GM19240 (cell line): ENCODE measurements around the gene FHOD3.
"Not testable (repeated sequence)": the region's sequence is repeated elsewhere in the genome, so short reads cannot be mapped to it uniquely, and the experiment has no call there.

Experiments used
- DNase-seq: peaks from one replicate; pipeline ENCODE4 v3.0.0; 2011; ENCODE audit warnings: low spot score; ENCODE audit not compliant: insufficient read length

The FHOD3 gene

DNA sequence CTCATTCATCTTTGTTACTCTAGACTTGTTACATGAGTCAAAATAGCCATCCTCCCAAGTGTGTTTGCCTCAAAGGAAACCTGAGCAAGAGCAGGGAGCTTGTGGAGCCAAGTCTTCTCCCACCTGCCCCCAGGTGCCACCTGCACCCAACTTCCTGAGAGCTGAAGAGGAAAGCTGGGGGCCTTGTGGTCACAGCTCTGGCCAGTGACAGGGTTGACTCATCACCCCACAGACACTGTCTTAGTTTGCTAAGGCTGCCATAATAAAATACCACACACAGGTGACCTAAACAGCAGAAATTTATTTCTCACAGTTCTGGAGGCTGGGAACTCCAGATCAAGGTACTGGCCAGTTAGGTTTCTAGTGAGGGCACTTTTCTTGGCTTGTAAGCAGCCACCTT is 431.7 kb downstream of the FHOD3 start:
- no peak for DNase-seq

GRCh38 chr18:36732264-36732663 is 434.8 kb downstream of the FHOD3 start:
- no peak for DNase-seq

GRCh38 chr18:36733150-36733549 is 435.6 kb downstream of the FHOD3 start:
- DNase-seq, result no peak

GRCh38 chr18:36734596-36734995 is 437.1 kb downstream of the FHOD3 start:
- DNase-seq, result no peak

DNA sequence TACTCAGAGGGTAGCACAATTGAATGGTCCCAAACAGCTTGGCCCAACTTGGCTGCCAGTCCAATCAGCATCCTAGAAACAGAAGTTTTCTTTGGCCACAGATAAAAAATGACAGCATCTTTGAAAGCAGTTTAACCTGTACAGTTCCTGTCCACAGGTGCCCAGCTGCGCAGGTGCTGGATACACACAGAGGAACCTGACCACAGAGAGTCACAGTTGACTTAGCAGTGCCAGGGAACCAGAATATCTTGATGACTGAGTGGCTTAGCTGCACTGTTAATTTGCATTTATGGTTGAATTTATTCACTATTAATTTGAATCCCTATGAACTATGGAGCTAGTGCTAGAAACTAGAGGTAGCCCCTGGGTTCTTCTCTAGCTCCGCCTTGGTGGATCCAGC is 437.6 kb downstream of the FHOD3 start:
- DNase-seq, result no peak

- DNase-seq, result no peak
These were observed 438.6 kb downstream of the FHOD3 start for GRCh38 chr18:36736094-36736493.

DNA sequence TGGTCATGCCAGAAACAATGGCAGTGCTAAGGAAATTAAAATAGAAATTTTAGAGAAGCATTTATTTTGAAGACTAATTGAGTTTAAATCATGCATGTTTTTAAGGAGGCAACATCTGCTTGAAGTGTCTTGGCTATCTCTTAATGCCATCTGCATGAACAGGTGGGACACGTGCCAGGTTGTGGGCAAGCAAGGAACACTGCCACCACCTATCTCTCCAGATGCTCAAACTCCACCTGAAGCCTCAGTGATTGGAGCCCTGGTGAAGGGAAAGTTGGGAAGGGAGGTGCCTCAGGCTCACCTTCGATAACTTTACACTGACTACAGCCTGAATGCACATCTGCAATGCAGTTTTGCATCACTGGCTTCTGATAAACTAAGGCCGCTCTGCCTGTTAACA is 439.8 kb downstream of the FHOD3 start:
- no peak for DNase-seq

- no peak for DNase-seq
These were observed 446.9 kb downstream of the FHOD3 start for GRCh38 chr18:36744261-36744876.

DNA sequence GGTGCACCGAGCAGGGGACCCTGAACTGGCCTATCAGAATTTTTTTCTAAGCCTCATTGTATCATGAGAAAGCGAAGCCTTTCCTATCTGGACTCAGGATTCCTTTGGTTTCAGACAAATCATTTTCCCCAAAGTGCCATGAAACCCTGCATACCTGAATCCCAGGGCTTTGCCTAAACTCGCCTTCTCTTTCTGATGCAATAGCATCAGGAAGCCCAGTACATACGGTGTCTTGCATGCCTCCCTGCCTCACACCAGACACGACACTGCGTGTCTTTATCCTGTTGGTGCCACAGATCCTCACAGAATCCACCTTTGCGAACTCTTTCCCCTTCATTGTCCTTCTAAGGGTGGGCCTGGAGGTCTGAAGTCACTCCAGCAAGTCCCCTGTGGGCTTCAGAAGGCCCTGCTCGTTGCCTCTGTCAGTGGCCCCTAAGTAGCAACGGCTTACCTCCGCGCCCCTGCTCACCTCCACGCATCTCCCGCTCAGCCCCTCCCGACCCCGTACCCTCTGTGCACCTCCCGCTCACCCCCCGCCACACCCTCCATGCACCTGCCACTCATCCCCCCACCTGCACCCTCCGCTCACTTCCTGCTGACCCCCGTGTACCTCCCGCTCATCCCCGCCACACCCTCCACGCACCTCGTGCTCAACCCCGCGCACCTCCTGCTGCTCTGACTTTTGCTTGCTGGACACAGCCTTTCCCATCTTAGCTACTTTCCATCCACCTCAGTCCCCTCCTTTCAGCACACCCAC is 447.9 kb downstream of the FHOD3 start:
- no peak for DNase-seq

GRCh38 chr18:36752929-36753865 is 455.7 kb downstream of the FHOD3 start:
- no peak for DNase-seq

DNA sequence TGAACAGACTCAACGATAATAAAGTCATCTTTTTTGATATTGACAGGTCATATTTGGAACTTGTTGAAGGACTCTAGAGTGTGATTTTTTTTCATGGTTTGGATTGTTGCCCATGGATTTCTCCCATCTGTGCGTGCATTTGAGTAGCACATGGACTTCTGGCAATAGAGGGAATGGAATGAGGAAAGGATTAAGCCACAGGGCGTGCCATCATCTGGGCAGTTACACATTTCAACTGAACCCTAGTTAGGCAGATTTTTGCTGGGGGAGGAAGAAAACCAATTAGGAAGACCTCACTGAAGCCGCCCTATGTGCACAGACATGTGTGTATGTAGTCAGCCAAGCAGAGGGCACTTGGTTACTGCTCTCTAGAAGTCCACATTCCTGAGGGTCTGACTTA is 458.7 kb downstream of the FHOD3 start:
- DNase-seq, result no peak

- peak; percentile 14 for DNase-seq
These were observed 459.6 kb downstream of the FHOD3 start for GRCh38 chr18:36757081-36757480.

DNA sequence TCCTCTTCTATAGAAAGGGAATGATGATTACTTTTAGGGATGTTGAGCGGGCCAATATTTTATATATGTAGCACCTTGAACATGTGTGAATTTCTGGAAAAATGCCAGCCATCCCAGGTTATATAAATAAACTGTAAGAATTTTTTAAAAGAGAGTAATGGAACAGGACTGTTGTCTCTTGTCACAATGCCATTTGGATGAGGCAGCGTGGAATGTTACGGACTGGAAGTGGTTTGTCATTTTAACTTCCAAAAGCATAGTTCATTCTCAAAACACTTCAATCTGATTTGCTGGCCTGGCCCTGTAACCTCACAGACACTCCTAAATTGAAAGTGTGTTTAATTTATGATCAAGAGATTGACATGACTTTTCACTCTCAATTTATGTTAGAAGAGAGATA is 460.5 kb downstream of the FHOD3 start:
- no peak for DNase-seq

- no peak for DNase-seq
These were observed 461.1 kb downstream of the FHOD3 start for GRCh38 chr18:36758623-36759022.

GRCh38 chr18:36759167-36759776 is 461.8 kb downstream of the FHOD3 start:
- no peak for DNase-seq

GRCh38 chr18:36760598-36760997 is 463.1 kb downstream of the FHOD3 start:
- DNase-seq, result no peak

GRCh38 chr18:36761186-36761698 is 463.7 kb downstream of the FHOD3 start:
- DNase-seq, result no peak

DNA sequence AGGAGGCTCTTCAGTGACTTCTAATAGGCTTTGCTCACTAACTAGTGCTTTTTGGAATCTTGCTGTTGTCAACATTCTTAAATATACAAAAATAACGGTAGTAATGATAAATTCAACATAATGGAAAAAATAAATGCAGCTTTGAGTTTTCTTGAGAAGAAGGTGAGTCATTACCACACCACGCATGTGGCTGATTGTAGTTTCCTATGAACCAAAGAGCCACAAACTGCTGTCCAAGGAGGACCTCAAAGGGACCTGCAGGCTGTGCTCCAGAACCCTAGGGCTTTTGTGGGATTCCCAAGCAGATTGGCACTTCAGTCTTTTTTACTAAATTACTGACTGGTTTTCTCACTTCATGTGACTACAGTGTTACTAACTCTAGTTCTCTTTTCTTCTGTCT is 464.6 kb downstream of the FHOD3 start:
- no peak for DNase-seq

DNA sequence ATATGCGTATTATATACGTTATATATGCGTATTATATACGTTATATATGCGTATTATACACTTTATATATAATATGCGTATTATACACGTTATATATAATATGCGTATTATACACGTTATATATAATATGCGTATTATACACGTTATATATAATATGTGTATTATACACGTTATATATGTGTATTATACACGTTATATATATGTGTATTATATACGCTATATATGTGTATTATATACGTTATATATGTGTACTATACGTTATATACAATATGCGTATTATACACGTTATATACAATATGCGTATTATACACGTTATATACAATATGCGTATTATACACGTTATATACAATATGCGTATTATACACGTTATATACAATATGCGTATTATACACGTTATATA is 465.5 kb downstream of the FHOD3 start:
- not testable (repeated sequence) for DNase-seq

DNA sequence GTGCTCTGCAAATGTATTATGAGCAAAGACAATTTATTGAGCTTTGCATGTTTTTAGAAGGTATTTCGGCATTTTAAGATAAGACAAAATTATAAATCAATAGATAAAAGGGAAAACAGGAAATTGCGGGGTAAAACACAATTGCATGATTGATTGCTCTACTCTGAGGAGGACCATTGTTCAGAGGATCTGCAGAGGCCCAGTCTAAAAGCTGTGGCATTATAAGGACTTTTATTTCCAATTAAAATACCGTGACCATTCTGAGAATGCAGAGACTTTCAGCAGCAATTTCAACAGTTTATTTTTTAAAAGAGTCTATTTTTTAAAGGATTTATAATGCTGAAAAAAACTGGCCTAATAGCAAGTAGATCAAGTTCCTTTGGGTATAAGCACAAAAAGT is 469.3 kb downstream of the FHOD3 start:
- DNase-seq, result no peak

- DNase-seq, result no peak
These were observed 471.7 kb downstream of the FHOD3 start for GRCh38 chr18:36769172-36769571.
